Keratinocyte (primary cell): Measurements from ENCODE around the gene PARP16.

ENCODE experiments used
- CTCF ChIP-seq, 3 experiments: IDR thresholded peaks in 1 of 3; conservative IDR thresholded peaks in 1 of 3; optimal IDR thresholded peaks in 1 of 3; 2 replicates in 2 of 3; 3 replicates in 1 of 3; pipeline versions ENCODE3 to v1.5.1; 2011; ENCODE audit warnings: low read length in 3 of 3, mild to moderate bottlenecking in 3 of 3, moderate library complexity in 2 of 3, control low read depth in 1 of 3, inconsistent platforms in 1 of 3; ENCODE audit not compliant: insufficient read depth in 2 of 3; ENCODE audit errors: extremely low read depth in 1 of 3
- EZH2 ChIP-seq: IDR thresholded peaks from one replicate; pipeline ENCODE4 v1.6.1; 2012; ENCODE audit warnings: inconsistent platforms, mild to moderate bottlenecking, low read length, moderate library complexity

GRCh38 chr15:65298731-65299130, 12.0 kb upstream of the PARP16 start:
- TF ChIP-seq CTCF (optimal IDR thresholded peaks at IDR 0.05 in 1 of 3, IDR thresholded peaks at IDR 0.05 in 1 of 3, conservative IDR thresholded peaks at IDR 0.05 in 1 of 3; ENCODE audit: extremely low read depth in 1 of 3, insufficient read depth in 2 of 3, low read length in 3 of 3): no peak
- TF ChIP-seq EZH2: no peak
